ENCODE results near the gene POLE4.

Gene POLE4

GRCh38 chr2:74958274-74959105 lies at the start of gene POLE4:
Gene POLE4 (plus strand): TSS chr2:74958643. CDS start chr2:74958680, 37 bp downstream.
- H3K9me3 Mint-ChIP-seq (ENCODE audit: low read depth) = peaks cover 4% of the 10 kb centered on the region
- peak within 1 kb of the TSS; percentile 93 for H3K27ac Mint-ChIP-seq
- H3K4me1 Mint-ChIP-seq (ENCODE audit: low read depth) = peaks cover 77% of the 10 kb centered on the region
- H3K27me3 Mint-ChIP-seq = no peaks in the 10 kb centered on the region
- H3K36me3 Mint-ChIP-seq = peaks cover 37% of the 10 kb centered on the region
- peak within 1 kb of the TSS; percentile 90 for H3K4me3 Mint-ChIP-seq

- peaks cover 36% of the 10 kb centered on the region for H3K27me3 Mint-ChIP-seq
Observed at GRCh38 chr2:74908748-74909444, 49.5 kb upstream of the POLE4 start.

GRCh38 chr2:74910245-74910644 lies 48.2 kb upstream of the POLE4 start:
- peaks cover 45% of the 10 kb centered on the region for H3K27me3 Mint-ChIP-seq
- peaks cover 6% of the 10 kb centered on the region for H3K4me1 Mint-ChIP-seq (ENCODE audit: low read depth)
- no peak overlapping the region for H3K4me3 Mint-ChIP-seq
- H3K36me3 Mint-ChIP-seq = no peaks in the 10 kb centered on the region
- no peak overlapping the region for H3K27ac Mint-ChIP-seq
- H3K9me3 Mint-ChIP-seq (ENCODE audit: low read depth) = no peaks in the 10 kb centered on the region

More at GRCh38 chr2:74908748-74909444, 49.5 kb upstream of the POLE4 start:
- Mint-ChIP-seq H3K27ac (no peak overlapping the region), H3K4me3 (peak overlapping the region; percentile 32), H3K36me3 (no peaks in the 10 kb centered on the region), H3K9me3 (ENCODE audit: low read depth) (no peaks in the 10 kb centered on the region), H3K4me1 (ENCODE audit: low read depth) (peaks cover 6% of the 10 kb centered on the region)

- Mint-ChIP-seq H3K36me3 (no peaks in the 10 kb centered on the region), H3K4me1 (ENCODE audit: low read depth) (peaks cover 6% of the 10 kb centered on the region), H3K4me3 (no peak overlapping the region), H3K9me3 (ENCODE audit: low read depth) (no peaks in the 10 kb centered on the region), H3K27ac (no peak overlapping the region), H3K27me3 (peaks cover 45% of the 10 kb centered on the region)
Observed at GRCh38 chr2:74911061-74911460, 47.4 kb upstream of the POLE4 start.

GRCh38 chr2:74915743-74916142 lies 42.7 kb upstream of the POLE4 start:
- Mint-ChIP-seq H3K27me3 (peaks cover 27% of the 10 kb centered on the region), H3K27ac (no peak overlapping the region)

GRCh38 chr2:74916394-74916793 lies 42.0 kb upstream of the POLE4 start:
- peaks cover 26% of the 10 kb centered on the region for H3K27me3 Mint-ChIP-seq
- H3K36me3 Mint-ChIP-seq = no peaks in the 10 kb centered on the region
- H3K9me3 Mint-ChIP-seq (ENCODE audit: low read depth) = no peaks in the 10 kb centered on the region
- H3K4me3 Mint-ChIP-seq = no peak overlapping the region
- H3K4me1 Mint-ChIP-seq (ENCODE audit: low read depth) = peaks cover 13% of the 10 kb centered on the region
- no peak overlapping the region for H3K27ac Mint-ChIP-seq

More at GRCh38 chr2:74915743-74916142, 42.7 kb upstream of the POLE4 start:
- H3K4me3 Mint-ChIP-seq = no peak overlapping the region
- no peaks in the 10 kb centered on the region for H3K9me3 Mint-ChIP-seq (ENCODE audit: low read depth)
- H3K36me3 Mint-ChIP-seq = no peaks in the 10 kb centered on the region
- H3K4me1 Mint-ChIP-seq (ENCODE audit: low read depth) = peaks cover 13% of the 10 kb centered on the region

GRCh38 chr2:74917702-74918619 lies 40.5 kb upstream of the POLE4 start:
- no peaks in the 10 kb centered on the region for H3K36me3 Mint-ChIP-seq

GRCh38 chr2:74919827-74920226 lies 38.6 kb upstream of the POLE4 start:
- no peak overlapping the region for H3K27ac Mint-ChIP-seq
- H3K4me3 Mint-ChIP-seq = peak overlapping the region; percentile 70
- H3K9me3 Mint-ChIP-seq (ENCODE audit: low read depth) = no peaks in the 10 kb centered on the region
- H3K27me3 Mint-ChIP-seq = peaks cover 7% of the 10 kb centered on the region
- no peaks in the 10 kb centered on the region for H3K36me3 Mint-ChIP-seq
- H3K4me1 Mint-ChIP-seq (ENCODE audit: low read depth) = peaks cover 13% of the 10 kb centered on the region

More at GRCh38 chr2:74917702-74918619, 40.5 kb upstream of the POLE4 start:
- H3K27ac Mint-ChIP-seq = no peak overlapping the region
- no peaks in the 10 kb centered on the region for H3K9me3 Mint-ChIP-seq (ENCODE audit: low read depth)
- peaks cover 21% of the 10 kb centered on the region for H3K27me3 Mint-ChIP-seq
- H3K4me3 Mint-ChIP-seq = no peak overlapping the region
- H3K4me1 Mint-ChIP-seq (ENCODE audit: low read depth) = peaks cover 13% of the 10 kb centered on the region

- peaks cover 14% of the 10 kb centered on the region for H3K4me1 Mint-ChIP-seq (ENCODE audit: low read depth)
- H3K27me3 Mint-ChIP-seq = peaks cover 7% of the 10 kb centered on the region
- H3K27ac Mint-ChIP-seq = no peak overlapping the region
- H3K9me3 Mint-ChIP-seq (ENCODE audit: low read depth) = no peaks in the 10 kb centered on the region
- no peak overlapping the region for H3K4me3 Mint-ChIP-seq
- H3K36me3 Mint-ChIP-seq = no peaks in the 10 kb centered on the region
Observed at GRCh38 chr2:74921236-74921736, 37.2 kb upstream of the POLE4 start.

GRCh38 chr2:74922592-74923227 lies 35.7 kb upstream of the POLE4 start:
- H3K36me3 Mint-ChIP-seq = peaks cover 4% of the 10 kb centered on the region
- peaks cover 1% of the 10 kb centered on the region for H3K27me3 Mint-ChIP-seq
- peaks cover 19% of the 10 kb centered on the region for H3K4me1 Mint-ChIP-seq (ENCODE audit: low read depth)
- H3K27ac Mint-ChIP-seq = no peak overlapping the region
- no peaks in the 10 kb centered on the region for H3K9me3 Mint-ChIP-seq (ENCODE audit: low read depth)
- H3K4me3 Mint-ChIP-seq = no peak overlapping the region

GRCh38 chr2:74924463-74925265 lies 33.8 kb upstream of the POLE4 start:
- Mint-ChIP-seq H3K9me3 (ENCODE audit: low read depth) (no peaks in the 10 kb centered on the region), H3K27ac (no peak overlapping the region), H3K4me1 (ENCODE audit: low read depth) (peaks cover 8% of the 10 kb centered on the region), H3K27me3 (no peaks in the 10 kb centered on the region), H3K36me3 (peaks cover 11% of the 10 kb centered on the region), H3K4me3 (no peak overlapping the region)

GRCh38 chr2:74925361-74925786 lies 33.1 kb upstream of the POLE4 start:
- Mint-ChIP-seq H3K4me3 (no peak overlapping the region), H3K9me3 (ENCODE audit: low read depth) (no peaks in the 10 kb centered on the region), H3K36me3 (peaks cover 11% of the 10 kb centered on the region), H3K4me1 (ENCODE audit: low read depth) (peaks cover 7% of the 10 kb centered on the region), H3K27ac (no peak overlapping the region), H3K27me3 (no peaks in the 10 kb centered on the region)

- Mint-ChIP-seq H3K9me3 (ENCODE audit: low read depth) (peaks cover 4% of the 10 kb centered on the region), H3K4me3 (no peak overlapping the region), H3K4me1 (ENCODE audit: low read depth) (peaks cover 7% of the 10 kb centered on the region), H3K36me3 (peaks cover 26% of the 10 kb centered on the region), H3K27me3 (no peaks in the 10 kb centered on the region), H3K27ac (no peak overlapping the region)
Observed at GRCh38 chr2:74927621-74928020, 30.8 kb upstream of the POLE4 start.
